ENCODE data around the gene CIB4. TPM values are rescaled to one million over a fixed set of nuclear protein-coding genes. Genes with fewer than 3 reads are reported as not detected.

CIB4 gene
- total and polyA plus RNA-seq, 2 of the 13 experiments (the other 11 are each of a cell fraction or from before 2014, with no cell fraction given) = not detected

GRCh38 chr2:26569216-26570082 lies 71.7 kb downstream of the CIB4 start:
- H3K4me2 ChIP-seq (ENCODE audit: low read depth, low read length) = no peak overlapping the region
- in situ Hi-C loops (cut with HindIII; ENCODE audit: extremely low pct_ligation_motif_present, low pct_unique_long_range_greater_than_20kb) (no loop called here), intact Hi-C loops (cut with micrococcal nuclease; ENCODE audit: unreplicated experiment) (loop anchor here (10.0 kb wide), 1 partner anchor 75 kb away; no protein-coding TSS in a partner anchor)
- 30% methylated on average over 12 of the region's 12 CpGs for WGBS (ENCODE audit: low lambda C conversion rate)
- no peak overlapping the region for H3K27ac ChIP-seq (ENCODE audit: extremely low read length, insufficient read depth, low read length)
- H3K9ac ChIP-seq (ENCODE audit: insufficient read depth, low read depth, low read length) = no peak overlapping the region
- no peaks in the 10 kb centered on the region for H3K79me2 ChIP-seq (ENCODE audit: insufficient read depth, low read length)
- no peaks in the 10 kb centered on the region for H3K9me3 ChIP-seq (ENCODE audit: low read length)
- no peaks in the 10 kb centered on the region for H4K20me1 ChIP-seq (ENCODE audit: insufficient read depth, low read length)
- ChIA-PET CTCF (ENCODE audit: low intra/inter-chr PET ratio, low total read pairs) (no interaction called here), POLR2A (no interaction called here)
- DNase-seq (ENCODE audit: low spot score) = no peak
- ATAC-seq = no peak
- no peak for FAIRE-seq
- H3K4me3 ChIP-seq (replicated peaks in 1 of 3; ENCODE audit: insufficient read depth in 1 of 3, low read depth in 2 of 3, low read length in 3 of 3) = no peak overlapping the region
- H2AFZ ChIP-seq (ENCODE audit: low read length) = no peak overlapping the region
- H3K27me3 ChIP-seq (ENCODE audit: control insufficient read depth in 1 of 2, insufficient read depth in 2 of 2, low read length in 2 of 2) = peaks cover 12 to 72% of the 10 kb centered on the region in 2 experiments
- no peaks in the 10 kb centered on the region for H3K36me3 ChIP-seq (replicated peaks in 1 of 2; ENCODE audit: control insufficient read depth in 1 of 2, insufficient read depth in 2 of 2, low read length in 2 of 2)
- no peaks in the 10 kb centered on the region for H3K4me1 ChIP-seq (ENCODE audit: insufficient read depth, low read length)
- no TSS peak for BruUV-seq (replicated peaks)
- no peak for TF ChIP-seq IKZF4 (CRISPR knock-in tag; IDR thresholded peaks at IDR 0.05; ENCODE audit: borderline replicate concordance, low read depth, not compliant biosample characterization)
- no peak for TF ChIP-seq ZKSCAN5 (CRISPR knock-in tag; IDR thresholded peaks at IDR 0.05)
- no peak for TF ChIP-seq ZNF292 (CRISPR knock-in tag; IDR thresholded peaks at IDR 0.05; ENCODE audit: borderline replicate concordance, low read depth)
- no peak for TF ChIP-seq JUND (CRISPR knock-in tag; IDR thresholded peaks at IDR 0.05)
- no peak for TF ChIP-seq HNRNPH1 (optimal IDR thresholded peaks at IDR 0.05; ENCODE audit: low read depth, low read length)
- TF ChIP-seq ZNF607 (CRISPR knock-in tag; IDR thresholded peaks at IDR 0.05; ENCODE audit: borderline replicate concordance) = no peak
- no peak for TF ChIP-seq ZNF34 (CRISPR knock-in tag; IDR thresholded peaks at IDR 0.05; ENCODE audit: borderline replicate concordance)

Measured in HepG2 (cell line).